ENCODE measurements around the gene RNF121. TPM values are rescaled to one million over a fixed set of nuclear protein-coding genes. Genes with fewer than 3 reads are reported as not detected.
A peak's percentile ranks its signal among the peaks of the same experiment; 100 is the strongest.

The RNF121 gene
- total and polyA plus RNA-seq, 2 donors (not counting 1 experiment from before 2014, with no cell fraction given): 31.7 to 56.0 TPM

DNA sequence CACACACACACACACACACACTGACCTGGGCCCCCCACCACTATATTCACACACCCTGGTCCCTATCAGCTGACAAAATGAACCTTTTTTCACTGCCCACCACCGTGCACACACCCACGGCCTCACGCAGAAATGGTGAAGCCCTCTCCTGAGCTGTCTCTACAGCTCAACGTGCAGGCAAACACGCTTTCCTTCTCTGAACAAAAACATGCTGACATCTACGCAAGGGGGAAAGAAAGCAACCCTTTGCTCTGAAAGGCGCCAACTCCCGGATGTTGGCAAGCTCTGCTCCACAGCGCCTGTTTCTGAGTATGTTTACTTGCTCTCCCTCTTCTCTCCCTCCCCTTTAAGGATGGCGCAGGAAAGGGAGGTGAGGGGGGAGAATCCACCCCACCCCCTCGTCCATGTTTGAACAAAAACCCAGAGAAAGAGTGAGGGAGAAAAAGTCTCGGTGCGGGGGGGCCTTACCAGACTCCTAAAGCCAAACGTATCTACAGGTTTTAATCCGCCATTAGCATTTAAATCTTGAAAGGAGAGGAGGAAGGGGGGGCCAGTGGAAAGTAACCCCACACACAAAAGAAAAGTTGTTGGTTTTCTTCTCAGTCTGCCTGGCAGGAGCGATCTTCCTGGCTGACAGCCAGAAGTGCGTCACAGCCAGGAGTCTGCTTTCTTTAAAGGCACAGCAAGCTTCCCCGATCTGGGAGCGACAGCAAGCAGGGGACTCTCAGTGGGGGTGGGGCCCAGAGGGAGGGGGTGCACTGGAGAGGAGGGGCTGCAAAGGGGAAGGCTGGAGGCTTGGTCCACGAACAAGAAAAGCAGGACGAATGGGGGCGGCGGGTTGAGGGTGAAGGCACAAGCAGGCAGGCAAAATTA is 111.9 kb downstream of the RNF121 start:
- H3K4me3 ChIP-seq (ENCODE audit: control extremely low read depth in 1 of 5, extremely low read depth in 1 of 5, insufficient read depth in 1 of 5, low read depth in 2 of 5, low read length in 4 of 5): peak overlapping the region; percentile 72 to 86 (median 83)
- TF ChIP-seq, protein P1, sequence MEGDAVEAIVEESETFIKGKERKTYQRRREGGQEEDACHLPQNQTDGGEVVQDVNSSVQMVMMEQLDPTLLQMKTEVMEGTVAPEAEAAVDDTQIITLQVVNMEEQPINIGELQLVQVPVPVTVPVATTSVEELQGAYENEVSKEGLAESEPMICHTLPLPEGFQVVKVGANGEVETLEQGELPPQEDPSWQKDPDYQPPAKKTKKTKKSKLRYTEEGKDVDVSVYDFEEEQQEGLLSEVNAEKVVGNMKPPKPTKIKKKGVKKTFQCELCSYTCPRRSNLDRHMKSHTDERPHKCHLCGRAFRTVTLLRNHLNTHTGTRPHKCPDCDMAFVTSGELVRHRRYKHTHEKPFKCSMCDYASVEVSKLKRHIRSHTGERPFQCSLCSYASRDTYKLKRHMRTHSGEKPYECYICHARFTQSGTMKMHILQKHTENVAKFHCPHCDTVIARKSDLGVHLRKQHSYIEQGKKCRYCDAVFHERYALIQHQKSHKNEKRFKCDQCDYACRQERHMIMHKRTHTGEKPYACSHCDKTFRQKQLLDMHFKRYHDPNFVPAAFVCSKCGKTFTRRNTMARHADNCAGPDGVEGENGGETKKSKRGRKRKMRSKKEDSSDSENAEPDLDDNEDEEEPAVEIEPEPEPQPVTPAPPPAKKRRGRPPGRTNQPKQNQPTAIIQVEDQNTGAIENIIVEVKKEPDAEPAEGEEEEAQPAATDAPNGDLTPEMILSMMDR (IDR thresholded peaks at IDR 0.05): no peak
- no peak for TF ChIP-seq EZH2 (IDR thresholded peaks at IDR 0.05; ENCODE audit: borderline replicate concordance, insufficient read depth, low read depth, low read length, poor library complexity, severe bottlenecking)
- H2AFZ ChIP-seq (ENCODE audit: insufficient read depth, low read depth, low read length, poor library complexity, severe bottlenecking): peak overlapping the region; percentile 98
- H3K9me3 Mint-ChIP-seq (ENCODE audit: insufficient read depth): no peaks in the 10 kb centered on the region
- ChIA-PET CTCF (interaction anchor here (0.5 to 8.5 kb wide), 9 partner anchors 8 to 1747 kb away, joined by 3 to 117 read pairs (median 5); partner anchors contain the start of genes RNF121 and XNDC1N), POLR2A (interaction anchor here (0.7 to 1.6 kb wide), 12 partner anchors 16 to 1557 kb away, joined by 3 to 8 read pairs (median 4); partner anchors contain the start of genes ANAPC15, FAM168A, RNF121 and XNDC1N)
- H3K27ac Mint-ChIP-seq: no peak overlapping the region
- peaks cover 16% of the 10 kb centered on the region for H4K20me1 ChIP-seq (ENCODE audit: control insufficient read depth, insufficient read depth, low read length, poor library complexity, severe bottlenecking)
- H3K4me3 Mint-ChIP-seq: no peak overlapping the region
- ATAC-seq (ENCODE audit: low read depth): peak; percentile 50
- H3K4me1 Mint-ChIP-seq: peaks cover 32% of the 10 kb centered on the region
- no peaks in the 10 kb centered on the region for H3K27me3 Mint-ChIP-seq
- peaks cover 45 to 54% of the 10 kb centered on the region in 2 donors for H3K4me1 ChIP-seq (ENCODE audit: control insufficient read depth in 2 of 2, insufficient read depth in 2 of 2, low read length in 2 of 2)
- H3K27me3 ChIP-seq (replicated peaks in 1 of 4; ENCODE audit: control extremely low read depth in 1 of 4, control insufficient read depth in 3 of 4, insufficient read depth in 4 of 4, low read length in 3 of 4): no peaks in the 10 kb centered on the region
- DNase-seq: peak; percentile 73
- H3K79me2 ChIP-seq (ENCODE audit: control insufficient read depth, insufficient read depth, low read length): peaks cover 100% of the 10 kb centered on the region
- H3K9ac ChIP-seq (ENCODE audit: low read length): peak overlapping the region; percentile 94
- peaks cover 1 to 9% of the 10 kb centered on the region in 2 experiments for H3K36me3 ChIP-seq (replicated peaks in 1 of 2; ENCODE audit: control extremely low read depth in 1 of 2, control insufficient read depth in 1 of 2, extremely low read depth in 1 of 2, insufficient read depth in 2 of 2, low read length in 1 of 2)
- H3K9me3 ChIP-seq (ENCODE audit: control extremely low read depth in 1 of 3, control insufficient read depth in 2 of 3, insufficient read depth in 1 of 3, low read length in 2 of 3): no peaks in the 10 kb centered on the region
- intact Hi-C loops (cut with micrococcal nuclease): loop anchor here (1.0 to 5.0 kb wide), 6 partner anchors 15 to 182 kb away; partner anchors contain the start of genes ANAPC15, LRRC51, NUMA1 and XNDC1N
- peak overlapping the region; percentile 72 to 92 for H3K27ac ChIP-seq (ENCODE audit: low read length in 2 of 2)
- 0% methylated on average over 13 of the region's 23 CpGs for WGBS (ENCODE audit: insufficient coverage)
- H3K4me2 ChIP-seq (replicated peaks; ENCODE audit: low read depth, low read length, poor library complexity, severe bottlenecking): peak overlapping the region; percentile 90
